HEK293 (cell line): ENCODE data around the gene DDOST.

Source experiments
- CTCF ChIA-PET: fragments of 350-600 bp; formaldehyde crosslinking; extraction: SDS; loops from one replicate; lab custom pipeline; 2021; ENCODE audit warnings: antibody characterized with exemption; lab: Yijun Ruan, JAX
- POLR2A ChIA-PET: fragments of 300-600 bp; formaldehyde crosslinking; extraction: SDS; loops from one replicate; lab custom pipeline; 2020; ENCODE audit warnings: antibody characterized with exemption, inconsistent platforms; lab: Yijun Ruan, JAX
- H3K27ac ChIP-seq: fragments of 200-500 bp; sonication (Bioruptor generic); 2 replicates; pipeline ENCODE4 v1.5.1; 2014; ENCODE audit warnings: low read depth, low read length, control low read depth, inconsistent platforms; ENCODE audit errors: extremely low read depth
- H3K36me3 ChIP-seq, 2 experiments: fragments of 200-500 bp in 1 of 2; sonication (Bioruptor generic) in 1 of 2; 1 replicate in 1 of 2; 2 replicates in 1 of 2; pipeline ENCODE4 v1.5.1; 2014 to 2017; ENCODE audit warnings: inconsistent platforms in 2 of 2, low read length in 2 of 2; ENCODE audit not compliant: control insufficient read depth in 2 of 2, insufficient read depth in 1 of 2
- H3K4me1 ChIP-seq: fragments of 200-500 bp; sonication (Bioruptor generic); 2 replicates; pipeline ENCODE4 v1.5.1; 2014; ENCODE audit warnings: mild to moderate bottlenecking, low read length, inconsistent platforms; ENCODE audit not compliant: control insufficient read depth, insufficient read depth
- H3K4me3 ChIP-seq: 2 replicates; pipeline ENCODE4 v1.5.1; 2011; ENCODE audit warnings: low read depth, mild to moderate bottlenecking, control low read depth, low read length, moderate library complexity
- H3K9me3 ChIP-seq: fragments of 200-500 bp; sonication (Bioruptor generic); 2 replicates; pipeline ENCODE4 v1.5.1; 2014; ENCODE audit warnings: low read depth, low read length, inconsistent platforms; ENCODE audit not compliant: control insufficient read depth, insufficient read depth
- ATF2 ChIP-seq: fragments of 450-650 bp; formaldehyde crosslinking; IDR thresholded peaks from 2 replicates; pipeline ENCODE4 v1.5.1; 2016; ENCODE audit warnings: missing biosample characterization, missing genetic modification characterization, low read depth
- BCL11B ChIP-seq: fragments of 450-650 bp; formaldehyde crosslinking; IDR thresholded peaks from 2 replicates; pipeline ENCODE4 v1.5.1; 2016; ENCODE audit warnings: low read depth, missing biosample characterization, missing genetic modification characterization
- GLIS2 ChIP-seq: fragments of 450-650 bp; formaldehyde crosslinking; IDR thresholded peaks from 2 replicates; pipeline ENCODE4 v1.5.1; 2016; ENCODE audit warnings: missing biosample characterization, missing genetic modification characterization
- OVOL3 ChIP-seq: fragments of 450-650 bp; formaldehyde crosslinking; IDR thresholded peaks from 2 replicates; pipeline ENCODE4 v1.5.1; 2016; ENCODE audit warnings: missing biosample characterization, missing genetic modification characterization
- ZBTB1 ChIP-seq: fragments of 450-650 bp; formaldehyde crosslinking; IDR thresholded peaks from 2 replicates; pipeline ENCODE4 v1.5.1; 2016; ENCODE audit warnings: missing biosample characterization, missing genetic modification characterization
- ZEB2 ChIP-seq: fragments of 450-650 bp; formaldehyde crosslinking; IDR thresholded peaks from 2 replicates; pipeline ENCODE4 v1.5.1; 2016; ENCODE audit warnings: missing biosample characterization, missing genetic modification characterization
- ZFP3 ChIP-seq: fragments of 450-650 bp; formaldehyde crosslinking; IDR thresholded peaks from 2 replicates; pipeline ENCODE4 v1.5.1; 2016; ENCODE audit warnings: low read depth, missing biosample characterization, missing genetic modification characterization
- ZNF155 ChIP-seq: fragments of 450-650 bp; formaldehyde crosslinking; IDR thresholded peaks from 2 replicates; pipeline ENCODE4 v1.5.1; 2016; ENCODE audit warnings: missing biosample characterization, missing genetic modification characterization
- ZNF157 ChIP-seq: fragments of 450-650 bp; formaldehyde crosslinking; IDR thresholded peaks from 2 replicates; pipeline ENCODE4 v1.5.1; 2016; ENCODE audit warnings: missing biosample characterization, missing genetic modification characterization
- ZNF341 ChIP-seq: fragments of 450-650 bp; formaldehyde crosslinking; IDR thresholded peaks from 2 replicates; pipeline ENCODE4; 2016; ENCODE audit warnings: low read depth, missing biosample characterization, missing genetic modification characterization
- ZNF354C ChIP-seq: fragments of 450-650 bp; formaldehyde crosslinking; IDR thresholded peaks from 2 replicates; pipeline ENCODE4 v1.5.1; 2016; ENCODE audit warnings: missing biosample characterization, missing genetic modification characterization, low read depth, borderline replicate concordance
- ZNF37A ChIP-seq: fragments of 450-650 bp; IDR thresholded peaks from 2 replicates; pipeline ENCODE4 v1.5.1; 2018; ENCODE audit warnings: missing biosample characterization, missing genetic modification characterization
- ZNF398 ChIP-seq: fragments of 450-650 bp; formaldehyde crosslinking; IDR thresholded peaks from 2 replicates; pipeline ENCODE4 v1.5.1; 2017; ENCODE audit warnings: missing biosample characterization, missing genetic modification characterization
- ZNF423 ChIP-seq: fragments of 450-650 bp; formaldehyde crosslinking; IDR thresholded peaks from 2 replicates; pipeline ENCODE4 v1.5.1; 2016; ENCODE audit warnings: missing biosample characterization, missing genetic modification characterization
- ZNF514 ChIP-seq: fragments of 450-650 bp; formaldehyde crosslinking; IDR thresholded peaks from 2 replicates; pipeline ENCODE4 v1.5.1; 2016; ENCODE audit warnings: missing biosample characterization, missing genetic modification characterization
- ZNF645 ChIP-seq: fragments of 450-650 bp; formaldehyde crosslinking; IDR thresholded peaks from 2 replicates; pipeline ENCODE4; 2016; ENCODE audit warnings: missing biosample characterization, missing genetic modification characterization
- ZNF664 ChIP-seq: fragments of 450-650 bp; formaldehyde crosslinking; IDR thresholded peaks from 2 replicates; pipeline ENCODE4 v1.5.1; 2016; ENCODE audit warnings: missing biosample characterization, missing genetic modification characterization
- ZNF76 ChIP-seq: fragments of 450-650 bp; formaldehyde crosslinking; IDR thresholded peaks from 2 replicates; pipeline ENCODE4; 2016; ENCODE audit warnings: low read depth, missing biosample characterization, missing genetic modification characterization, borderline replicate concordance
- ZNF776 ChIP-seq: fragments of 450-650 bp; formaldehyde crosslinking; IDR thresholded peaks from 2 replicates; pipeline ENCODE4 v1.5.0; 2017; ENCODE audit warnings: missing biosample characterization, missing genetic modification characterization, borderline replicate concordance
- ZSCAN5A ChIP-seq: fragments of 450-650 bp; formaldehyde crosslinking; IDR thresholded peaks from 2 replicates; pipeline ENCODE4 v1.5.1; 2016; ENCODE audit warnings: missing biosample characterization, missing genetic modification characterization

DDOST gene

GRCh38 chr1:20665726-20666125, 4.6 kb upstream of the DDOST start (continued):
- TF ChIP-seq ZSCAN5A (tag by site-specific recombination) (no peak), ATF2 (no peak), GLIS2 (tag by site-specific recombination) (no peak)

GRCh38 chr1:20663969-20664715, 3.0 kb upstream of the DDOST start:
- H3K4me1 ChIP-seq = no peaks in the 10 kb centered on the region
- H3K36me3 ChIP-seq = peaks cover 0 to 10% of the 10 kb centered on the region in 2 experiments; a peak in 2 of 3 replicates
- ChIA-PET POLR2A (interaction anchor here (0.7 kb wide), 1 partner anchor 36 kb away, joined by 4 read pairs; no protein-coding TSS in a partner anchor), CTCF (interaction anchor here (0.6 to 1.7 kb wide), 4 partner anchors 15 to 170 kb away, joined by 4 to 9 read pairs (median 6); no protein-coding TSS in a partner anchor)
- H3K9me3 ChIP-seq = no peaks in the 10 kb centered on the region
- H3K4me3 ChIP-seq = no peak overlapping the region
- TF ChIP-seq ZNF341 (no peak), ZNF37A (tag by site-specific recombination) (no peak), ZBTB1 (tag by site-specific recombination) (no peak), ZNF514 (tag by site-specific recombination) (no peak), ZFP3 (tag by site-specific recombination) (no peak), ZNF354C (no peak), ZNF157 (tag by site-specific recombination) (no peak), ZNF76 (no peak), BCL11B (no peak), ZNF645 (no peak), ZNF155 (tag by site-specific recombination) (no peak), ZNF776 (no peak), ZEB2 (tag by site-specific recombination) (no peak), ZNF398 (tag by site-specific recombination) (no peak), ZNF423 (tag by site-specific recombination) (no peak)
- no peak overlapping the region for H3K27ac ChIP-seq

GRCh38 chr1:20663365-20663764, 2.2 kb upstream of the DDOST start:
- no peak overlapping the region for H3K4me3 ChIP-seq
- no peaks in the 10 kb centered on the region for H3K9me3 ChIP-seq
- ChIA-PET CTCF (interaction anchor here (0.6 to 1.7 kb wide), 5 partner anchors 12 to 551 kb away, joined by 3 to 6 read pairs (median 4); no protein-coding TSS in a partner anchor), POLR2A (no interaction called here)
- peaks cover 7 to 18% of the 10 kb centered on the region in 2 experiments; a peak in 2 of 3 replicates for H3K36me3 ChIP-seq
- no peaks in the 10 kb centered on the region for H3K4me1 ChIP-seq
- TF ChIP-seq ZNF664 (tag by site-specific recombination) (peak; percentile 86), OVOL3 (tag by site-specific recombination) (no peak)
- TF ChIP-seq, all 188 proteins: peak for 1
- no peak overlapping the region for H3K27ac ChIP-seq
